ENCODE measurements around the gene TMEM74B.

TMEM74B gene

GRCh38 chr20:1205802-1206201, 21.0 kb upstream of the TMEM74B start:
- Histone ChIP-seq H3K9me3 (no peaks in the 10 kb centered on the region), H3K4me3 (ENCODE audit: low read depth, low read length) (no peak overlapping the region), H3K27me3 (no peaks in the 10 kb centered on the region), H3K4me1 (no peaks in the 10 kb centered on the region), H3K36me3 (no peaks in the 10 kb centered on the region)
- TF ChIP-seq CTCF (IDR thresholded peaks at IDR 0.05; ENCODE audit: low read depth, low read length), result no peak
- no peak for DNase-seq

- Histone ChIP-seq H3K4me3 (ENCODE audit: low read depth, low read length) (no peak overlapping the region), H3K27me3 (no peaks in the 10 kb centered on the region), H3K4me1 (no peaks in the 10 kb centered on the region), H3K36me3 (no peaks in the 10 kb centered on the region), H3K9me3 (no peaks in the 10 kb centered on the region)
- DNase-seq, result no peak
- TF ChIP-seq CTCF (IDR thresholded peaks at IDR 0.05; ENCODE audit: low read depth, low read length), result no peak
Measured at GRCh38 chr20:1204576-1204975, 19.8 kb upstream of the TMEM74B start.

GRCh38 chr20:1204113-1204512, 19.3 kb upstream of the TMEM74B start:
- DNase-seq, result no peak
- no peak for TF ChIP-seq CTCF (IDR thresholded peaks at IDR 0.05; ENCODE audit: low read depth, low read length)
- no peaks in the 10 kb centered on the region for H3K4me1 ChIP-seq
- H3K4me3 ChIP-seq (ENCODE audit: low read depth, low read length), result no peak overlapping the region
- H3K27me3 ChIP-seq, result no peaks in the 10 kb centered on the region
- H3K9me3 ChIP-seq, result no peaks in the 10 kb centered on the region
- H3K36me3 ChIP-seq, result no peaks in the 10 kb centered on the region

GRCh38 chr20:1203630-1204029, 18.8 kb upstream of the TMEM74B start:
- DNase-seq, result no peak
- Histone ChIP-seq H3K27me3 (no peaks in the 10 kb centered on the region), H3K4me1 (no peaks in the 10 kb centered on the region), H3K4me3 (ENCODE audit: low read depth, low read length) (no peak overlapping the region), H3K36me3 (no peaks in the 10 kb centered on the region), H3K9me3 (no peaks in the 10 kb centered on the region)
- TF ChIP-seq CTCF (IDR thresholded peaks at IDR 0.05; ENCODE audit: low read depth, low read length), result no peak

GRCh38 chr20:1202762-1203504, 18.2 kb upstream of the TMEM74B start, which contains the start of gene C20orf202:
C20orf202 (plus strand) TSS chr20:1203454; CDS start chr20:1203586, 132 bp downstream.
- Histone ChIP-seq H3K4me3 (ENCODE audit: low read depth, low read length) (no peak within 1 kb of the TSS), H3K9me3 (no peaks in the 10 kb centered on the region), H3K4me1 (no peaks in the 10 kb centered on the region), H3K36me3 (no peaks in the 10 kb centered on the region), H3K27me3 (no peaks in the 10 kb centered on the region)
- DNase-seq, result no peak
- no peak for TF ChIP-seq CTCF (IDR thresholded peaks at IDR 0.05; ENCODE audit: low read depth, low read length)

- no peak for TF ChIP-seq CTCF (IDR thresholded peaks at IDR 0.05; ENCODE audit: low read depth, low read length)
- no peak for DNase-seq
- Histone ChIP-seq H3K27me3 (no peaks in the 10 kb centered on the region), H3K36me3 (no peaks in the 10 kb centered on the region), H3K4me3 (ENCODE audit: low read depth, low read length) (no peak overlapping the region), H3K9me3 (no peaks in the 10 kb centered on the region), H3K4me1 (no peaks in the 10 kb centered on the region)
Measured at GRCh38 chr20:1199964-1200363, 15.2 kb upstream of the TMEM74B start.

Measured in BE2C (cell line).